SJSA1 (cell line): ENCODE data around the gene TMC1. TPM values are rescaled to one million over a fixed set of nuclear protein-coding genes. Genes with fewer than 3 reads are reported as not detected.
A peak's percentile ranks its signal among the peaks of the same experiment; 100 is the strongest.
"Not testable (repeated sequence)": the region's sequence is repeated elsewhere in the genome, so short reads cannot be mapped to it uniquely, and the experiment has no call there.

ENCODE experiments used
- DNase-seq, 2 experiments: peaks; one replicate each; pipeline ENCODE4 v3.0.0-alpha.2; 2015 to 2020; ENCODE audit warnings: low spot score in 2 of 2, low read depth in 1 of 2
- H3K27ac ChIP-seq: fragments of 250-450 bp; sonication (Bioruptor Pico); 2 replicates; pipeline ENCODE4 v1.5.1; 2020; ENCODE audit warnings: mild to moderate bottlenecking, moderate library complexity
- H3K27me3 ChIP-seq: fragments of 250-450 bp; sonication (Bioruptor Pico); replicated peaks from 2 replicates; pipeline ENCODE4 v1.5.1; 2020; ENCODE audit warnings: mild to moderate bottlenecking, moderate library complexity
- H3K36me3 ChIP-seq: fragments of 250-450 bp; sonication (Bioruptor Pico); 2 replicates; pipeline ENCODE4 v1.5.1; 2020; ENCODE audit warnings: mild to moderate bottlenecking
- H3K4me1 ChIP-seq: fragments of 250-450 bp; sonication (Bioruptor Pico); replicated peaks from 2 replicates; pipeline ENCODE4 v1.6.1; 2021; ENCODE audit warnings: mild to moderate bottlenecking
- H3K4me3 ChIP-seq: fragments of 250-450 bp; sonication (Bioruptor Pico); 2 replicates; pipeline ENCODE4 v1.5.1; 2020; ENCODE audit warnings: mild to moderate bottlenecking
- H3K9me3 ChIP-seq: fragments of 250-450 bp; sonication (Bioruptor Pico); replicated peaks from 2 replicates; pipeline ENCODE4 v1.5.1; 2020; ENCODE audit warnings: mild to moderate bottlenecking
- total RNA-seq: library from RNA; depleted of rRNA; stranded (reverse); fragments of >200 nt; shearing (Covaris generic); gene quantifications from 2 replicates; pipeline ENCODE4 v1.2.3, GENCODE V29; 2014

The TMC1 gene
- total RNA-seq, 1 experiment from 2014 or later: 0.84 TPM

- Histone ChIP-seq H3K9me3 (no peaks in the 10 kb centered on the region), H3K27ac (no peak overlapping the region), H3K27me3 (no peaks in the 10 kb centered on the region), H3K4me1 (no peaks in the 10 kb centered on the region), H3K4me3 (no peak overlapping the region), H3K36me3 (no peaks in the 10 kb centered on the region)
- no peak for DNase-seq
Observed at GRCh38 chr9:72491242-72491641, 30.2 kb upstream of the TMC1 start.

- Histone ChIP-seq H3K4me3 (no peak overlapping the region), H3K27ac (no peak overlapping the region), H3K4me1 (no peaks in the 10 kb centered on the region), H3K36me3 (no peaks in the 10 kb centered on the region), H3K9me3 (no peaks in the 10 kb centered on the region), H3K27me3 (no peaks in the 10 kb centered on the region)
- no peak for DNase-seq
Observed at GRCh38 chr9:72494051-72494450, 27.4 kb upstream of the TMC1 start.

- Histone ChIP-seq H3K9me3 (no peaks in the 10 kb centered on the region), H3K36me3 (no peaks in the 10 kb centered on the region), H3K27me3 (no peaks in the 10 kb centered on the region), H3K4me3 (no peak overlapping the region), H3K4me1 (no peaks in the 10 kb centered on the region), H3K27ac (no peak overlapping the region)
- no peak for DNase-seq
Observed at GRCh38 chr9:72497447-72498046, 23.9 kb upstream of the TMC1 start.

- Histone ChIP-seq H3K4me1 (peaks cover 4% of the 10 kb centered on the region), H3K9me3 (no peaks in the 10 kb centered on the region), H3K36me3 (no peaks in the 10 kb centered on the region), H3K27me3 (no peaks in the 10 kb centered on the region), H3K27ac (no peak overlapping the region), H3K4me3 (no peak overlapping the region)
- DNase-seq: no peak
Observed at GRCh38 chr9:72506615-72507014, 14.8 kb upstream of the TMC1 start.

GRCh38 chr9:72509053-72509452 is 12.4 kb upstream of the TMC1 start:
- Histone ChIP-seq H3K27ac (no peak overlapping the region), H3K36me3 (no peaks in the 10 kb centered on the region)

GRCh38 chr9:72509635-72510034 is 11.8 kb upstream of the TMC1 start:
- Histone ChIP-seq H3K27ac (no peak overlapping the region), H3K36me3 (no peaks in the 10 kb centered on the region), H3K9me3 (no peaks in the 10 kb centered on the region), H3K4me3 (no peak overlapping the region), H3K27me3 (no peaks in the 10 kb centered on the region), H3K4me1 (peaks cover 4% of the 10 kb centered on the region)
- no peak for DNase-seq

More at GRCh38 chr9:72509053-72509452, 12.4 kb upstream of the TMC1 start:
- no peak for DNase-seq
- Histone ChIP-seq H3K27me3 (no peaks in the 10 kb centered on the region), H3K4me1 (peaks cover 4% of the 10 kb centered on the region), H3K9me3 (no peaks in the 10 kb centered on the region), H3K4me3 (no peak overlapping the region)

GRCh38 chr9:72521011-72521410 is 397 bp upstream of the TMC1 start:
- DNase-seq, H3K36me3 ChIP-seq, H3K9me3 ChIP-seq, H3K27ac ChIP-seq, H3K4me3 ChIP-seq, H3K27me3 ChIP-seq: not testable (repeated sequence)
- peaks cover 14% of the 10 kb centered on the region for H3K4me1 ChIP-seq

- Histone ChIP-seq H3K4me3 (no peak overlapping the region), H3K9me3 (no peaks in the 10 kb centered on the region), H3K4me1 (peaks cover 31% of the 10 kb centered on the region), H3K27ac (peak overlapping the region; percentile 93), H3K36me3 (no peaks in the 10 kb centered on the region), H3K27me3 (no peaks in the 10 kb centered on the region)
- peak; percentile 86 to 90 for DNase-seq
Observed at GRCh38 chr9:72524820-72525540, 3.6 kb downstream of the TMC1 start.

GRCh38 chr9:72526901-72527800 is 5.7 kb downstream of the TMC1 start:
- peak overlapping the region; percentile 9; the same call in 1 of the 2 replicates for H3K4me3 ChIP-seq
- peaks cover 31% of the 10 kb centered on the region for H3K4me1 ChIP-seq
- no peaks in the 10 kb centered on the region for H3K9me3 ChIP-seq
- no peaks in the 10 kb centered on the region for H3K36me3 ChIP-seq
- H3K27ac ChIP-seq: peak overlapping the region; percentile 80
- peak; percentile 79 to 88 for DNase-seq
- H3K27me3 ChIP-seq: no peaks in the 10 kb centered on the region

DNA sequence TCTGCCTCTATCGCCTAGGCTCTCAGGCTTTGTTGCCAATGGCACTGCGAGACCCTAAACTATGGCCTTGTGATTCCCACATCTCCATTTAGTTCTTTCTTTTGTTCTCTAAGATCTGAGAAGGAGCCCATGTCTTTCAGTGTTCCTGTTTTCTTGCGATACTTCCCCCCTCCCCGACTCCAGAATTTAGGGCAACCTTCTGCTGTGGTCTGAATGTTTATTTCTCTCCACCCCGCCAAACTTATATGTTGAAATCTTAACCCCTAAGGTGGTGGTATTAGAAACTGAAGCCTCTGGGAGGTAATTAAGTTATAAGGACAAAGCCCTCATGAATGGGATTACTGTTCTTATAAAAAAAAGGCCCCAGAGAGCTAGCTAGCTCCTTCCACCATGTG is 6.4 kb downstream of the TMC1 start:
- no peaks in the 10 kb centered on the region for H3K9me3 ChIP-seq
- peak overlapping the region; percentile 9; the same call in 1 of the 2 replicates for H3K4me3 ChIP-seq
- H3K27me3 ChIP-seq: no peaks in the 10 kb centered on the region
- no peaks in the 10 kb centered on the region for H3K36me3 ChIP-seq
- peak overlapping the region; percentile 80 for H3K27ac ChIP-seq
- DNase-seq: no peak
- peaks cover 31% of the 10 kb centered on the region for H3K4me1 ChIP-seq

DNA sequence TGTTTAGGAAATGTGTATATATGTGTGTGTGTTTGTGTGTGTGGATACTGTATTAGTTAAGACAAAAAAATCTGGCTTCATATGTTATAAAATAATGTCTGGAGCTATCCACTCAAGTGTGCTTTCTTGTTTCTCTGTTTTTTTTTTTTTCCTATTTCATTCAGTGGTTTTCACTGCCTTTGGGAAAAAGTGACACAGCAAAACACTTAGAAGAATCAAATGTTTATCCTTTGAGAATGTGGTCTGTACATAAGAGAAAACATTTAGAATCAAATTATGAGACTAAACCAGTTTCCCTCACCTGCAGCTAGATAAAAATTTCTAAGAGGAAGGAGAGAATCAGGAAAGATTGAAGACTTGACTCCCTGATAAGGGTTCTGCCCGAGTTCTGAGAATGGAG is 8.1 kb downstream of the TMC1 start:
- H3K4me1 ChIP-seq: peaks cover 30% of the 10 kb centered on the region
- H3K4me3 ChIP-seq: no peak overlapping the region
- no peaks in the 10 kb centered on the region for H3K27me3 ChIP-seq
- H3K9me3 ChIP-seq: no peaks in the 10 kb centered on the region
- H3K36me3 ChIP-seq: no peaks in the 10 kb centered on the region
- DNase-seq: no peak
- H3K27ac ChIP-seq: no peak overlapping the region

DNA sequence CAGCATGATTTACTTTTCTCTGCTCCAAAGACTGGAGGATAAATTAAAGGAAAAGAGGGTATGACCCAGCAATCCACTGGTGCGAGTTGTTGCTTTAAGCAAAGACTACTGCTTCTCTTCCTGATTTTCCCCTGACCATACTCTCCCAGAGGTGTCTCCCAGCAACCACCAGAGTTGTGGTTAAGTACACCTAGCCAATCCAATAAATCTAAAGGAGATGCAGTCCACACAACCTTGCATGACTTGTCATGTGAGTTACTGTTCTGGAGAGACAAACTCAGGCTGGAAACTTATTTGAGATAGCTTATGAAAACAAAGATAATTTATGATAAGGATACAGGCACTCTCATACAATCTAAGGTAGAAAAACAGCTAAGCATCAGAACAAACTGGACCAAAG is 11.9 kb downstream of the TMC1 start:
- no peak overlapping the region for H3K27ac ChIP-seq
- no peaks in the 10 kb centered on the region for H3K4me1 ChIP-seq
- no peaks in the 10 kb centered on the region for H3K9me3 ChIP-seq
- H3K36me3 ChIP-seq: no peaks in the 10 kb centered on the region
- H3K4me3 ChIP-seq: no peak overlapping the region
- DNase-seq: no peak
- H3K27me3 ChIP-seq: no peaks in the 10 kb centered on the region

DNA sequence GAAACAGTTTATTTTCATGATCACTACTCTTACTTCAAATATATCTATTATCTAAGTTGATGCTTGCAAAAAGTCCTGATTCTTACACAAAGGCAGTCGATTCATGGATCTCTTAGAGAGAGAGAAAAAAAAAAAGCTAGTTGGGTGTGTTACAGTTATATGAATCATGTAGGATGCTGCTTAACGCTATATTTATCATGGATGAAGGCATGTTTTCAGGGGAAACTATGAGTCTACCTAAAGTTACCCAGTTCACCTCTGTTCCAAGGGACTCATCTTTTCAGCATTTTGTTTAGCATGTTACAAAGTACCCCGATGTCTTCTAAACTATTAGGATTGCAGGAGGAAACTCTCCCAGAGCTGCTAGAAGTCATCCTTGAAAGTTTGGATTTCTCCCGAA is 13.5 kb downstream of the TMC1 start:
- DNase-seq: no peak
- H3K27ac ChIP-seq: no peak overlapping the region
- no peaks in the 10 kb centered on the region for H3K9me3 ChIP-seq

GRCh38 chr9:72537011-72537545 is 15.7 kb downstream of the TMC1 start:
- H3K4me3 ChIP-seq: no peak overlapping the region
- H3K4me1 ChIP-seq: peaks cover 14% of the 10 kb centered on the region
- no peaks in the 10 kb centered on the region for H3K9me3 ChIP-seq
- no peak for DNase-seq
- H3K36me3 ChIP-seq: no peaks in the 10 kb centered on the region
- no peak overlapping the region for H3K27ac ChIP-seq
- H3K27me3 ChIP-seq: no peaks in the 10 kb centered on the region

More for the DNA sequence above, 13.5 kb downstream of the TMC1 start:
- H3K27me3 ChIP-seq: no peaks in the 10 kb centered on the region
- peaks cover 3% of the 10 kb centered on the region for H3K4me1 ChIP-seq
- no peaks in the 10 kb centered on the region for H3K36me3 ChIP-seq
- no peak overlapping the region for H3K4me3 ChIP-seq
